NCI-H524 treated with DMSO at 0.1 percent for 48 hours (cell line): ENCODE data around the gene E2F8.

Source experiments
- DNase-seq: peaks from one replicate; lab custom pipeline; 2025; lab: John Stamatoyannopoulos, UW

The E2F8 gene

GRCh38 chr11:19253153-19253745 is 12.5 kb upstream of the E2F8 start:
- no peak for DNase-seq

- DNase-seq = no peak
These were observed 11.8 kb upstream of the E2F8 start for GRCh38 chr11:19252394-19253152.

- DNase-seq = no peak
These were observed 10.8 kb upstream of the E2F8 start for GRCh38 chr11:19251577-19251976.

GRCh38 chr11:19246816-19247215 is 6.1 kb upstream of the E2F8 start:
- DNase-seq = no peak

GRCh38 chr11:19245351-19245750 is 4.6 kb upstream of the E2F8 start:
- no peak for DNase-seq

- DNase-seq = no peak
These were observed 3.9 kb upstream of the E2F8 start for GRCh38 chr11:19244621-19245020.

GRCh38 chr11:19244084-19244483 is 3.3 kb upstream of the E2F8 start:
- no peak for DNase-seq

- no peak for DNase-seq
These were observed 2.9 kb upstream of the E2F8 start for GRCh38 chr11:19243613-19244012.

GRCh38 chr11:19243143-19243542 is 2.4 kb upstream of the E2F8 start:
- no peak for DNase-seq

- DNase-seq = no peak
These were observed 1.6 kb upstream of the E2F8 start for GRCh38 chr11:19242179-19242932.

- DNase-seq = no peak
These were observed 774 bp upstream of the E2F8 start for GRCh38 chr11:19241260-19242178.

GRCh38 chr11:19239039-19239438 is 1.7 kb downstream of the E2F8 start:
- DNase-seq = no peak

- DNase-seq = no peak
These were observed 2.9 kb downstream of the E2F8 start for GRCh38 chr11:19237813-19238212.

- no peak for DNase-seq
These were observed 3.4 kb downstream of the E2F8 start for GRCh38 chr11:19237381-19237780.

- DNase-seq = no peak
These were observed 6.4 kb downstream of the E2F8 start for GRCh38 chr11:19234231-19234817.

GRCh38 chr11:19232910-19233503 is 7.7 kb downstream of the E2F8 start:
- no peak for DNase-seq

GRCh38 chr11:19229671-19230070 is 11.1 kb downstream of the E2F8 start:
- DNase-seq = no peak

- DNase-seq = no peak
These were observed 11.8 kb downstream of the E2F8 start for GRCh38 chr11:19228968-19229367.

- DNase-seq = no peak
These were observed 14.2 kb downstream of the E2F8 start for GRCh38 chr11:19226378-19227195.

- DNase-seq = no peak
These were observed 15.2 kb downstream of the E2F8 start for GRCh38 chr11:19225581-19225980.
